Body of pancreas (tissue), 4 donors: Measurements from ENCODE around the gene FAM25A.

Experiments used
- CTCF ChIP-seq, 7 experiments: fragments of 450-650 bp in 4 of 7; fragments of 200-600 bp in 3 of 7; sonication (generic) in 3 of 7; IDR thresholded peaks; one replicate each; pipeline ENCODE4 v1.5.1; 2016 to 2019; ENCODE audit warnings: antibody characterized with exemption in 7 of 7
- POLR2A ChIP-seq, 3 donors: fragments of 450-650 bp; IDR thresholded peaks; one replicate each; pipeline ENCODE4 v1.6.1; 2016; ENCODE audit warnings: antibody characterized with exemption in 3 of 3, mild to moderate bottlenecking in 2 of 3

- TF ChIP-seq CTCF (IDR thresholded peaks at IDR 0.05), result no peak
- no peak for TF ChIP-seq POLR2A (IDR thresholded peaks at IDR 0.05)
Measured at GRCh38 chr10:87053577-87054181, 33.6 kb downstream of the FAM25A start.
